Measurements from ENCODE around the gene SPATA21. TPM values are rescaled to one million over a fixed set of nuclear protein-coding genes. Genes with fewer than 3 reads are reported as not detected.

SPATA21 gene
- total RNA-seq, 1 experiment from 2014 or later, result not detected

GRCh38 chr1:16372535-16373285, 64.5 kb downstream of the SPATA21 start:
- H3K4me1 Mint-ChIP-seq, result peaks cover 62% of the 10 kb centered on the region
- POLR2A ChIA-PET, result no interaction called here
- DNase-seq (ENCODE audit: low spot score) (no peak), ATAC-seq (no peak)
- TF ChIP-seq KAT7 (CRISPR knock-in tag; IDR thresholded peaks at IDR 0.05; ENCODE audit: borderline replicate concordance) (no peak), IRF2 (CRISPR knock-in tag; IDR thresholded peaks at IDR 0.05; ENCODE audit: borderline replicate concordance, low read depth) (no peak), PRRX2 (CRISPR knock-in tag; IDR thresholded peaks at IDR 0.05) (no peak)
- H3K27ac Mint-ChIP-seq, result peak overlapping the region; percentile 41
- CTCF ChIA-PET, result interaction anchor here (1.9 kb wide), 1 partner anchor 9 kb away, joined by 5 read pairs; no protein-coding TSS in a partner anchor
- H3K4me3 Mint-ChIP-seq, result no peak overlapping the region
- no peaks in the 10 kb centered on the region; the same call in 1 of the 2 replicates for H3K36me3 Mint-ChIP-seq
- no peaks in the 10 kb centered on the region for H3K27me3 Mint-ChIP-seq (ENCODE audit: low read depth)
- no peaks in the 10 kb centered on the region for H3K9me3 Mint-ChIP-seq

GRCh38 chr1:16371725-16372124, 65.5 kb downstream of the SPATA21 start:
- DNase-seq (ENCODE audit: low spot score), result no peak
- H3K27ac Mint-ChIP-seq, result no peak overlapping the region
- no peaks in the 10 kb centered on the region for H3K9me3 Mint-ChIP-seq
- peaks cover 54% of the 10 kb centered on the region for H3K4me1 Mint-ChIP-seq
- no peaks in the 10 kb centered on the region for H3K27me3 Mint-ChIP-seq (ENCODE audit: low read depth)
- no peak for ATAC-seq
- no peak overlapping the region for H3K4me3 Mint-ChIP-seq
- POLR2A ChIA-PET, result no interaction called here
- H3K36me3 Mint-ChIP-seq, result no peaks in the 10 kb centered on the region; the same call in 1 of the 2 replicates
- CTCF ChIA-PET, result interaction anchor here (1.9 kb wide), 1 partner anchor 8 kb away, joined by 5 read pairs; no protein-coding TSS in a partner anchor
- TF ChIP-seq ZNF121 (CRISPR knock-in tag; IDR thresholded peaks at IDR 0.05) (no peak), ZNF396 (CRISPR knock-in tag; IDR thresholded peaks at IDR 0.05; ENCODE audit: borderline replicate concordance) (no peak), OVOL2 (CRISPR knock-in tag; IDR thresholded peaks at IDR 0.05; ENCODE audit: borderline replicate concordance) (no peak), AFF4 (CRISPR knock-in tag; IDR thresholded peaks at IDR 0.05; ENCODE audit: borderline replicate concordance) (no peak), MYBL2 (CRISPR knock-in tag; IDR thresholded peaks at IDR 0.05) (no peak), ESRRA (CRISPR knock-in tag; IDR thresholded peaks at IDR 0.05; ENCODE audit: borderline replicate concordance) (no peak), ZNF423 (CRISPR knock-in tag; IDR thresholded peaks at IDR 0.05) (no peak), CTCF (IDR thresholded peaks at IDR 0.05) (no peak), FOXK1 (CRISPR knock-in tag; IDR thresholded peaks at IDR 0.05) (no peak), ZNF317 (CRISPR knock-in tag; IDR thresholded peaks at IDR 0.05; ENCODE audit: borderline replicate concordance, low read depth) (no peak), ATF3 (CRISPR knock-in tag; conservative IDR thresholded peaks at IDR 0.05) (no peak), KAT7 (CRISPR knock-in tag; IDR thresholded peaks at IDR 0.05; ENCODE audit: borderline replicate concordance) (no peak), ELF4 (CRISPR knock-in tag; IDR thresholded peaks at IDR 0.05; ENCODE audit: low read depth) (no peak), GTF2I (CRISPR knock-in tag; conservative IDR thresholded peaks at IDR 0.05) (no peak), TP53 (CRISPR knock-in tag; IDR thresholded peaks at IDR 0.05) (no peak), USF1 (CRISPR knock-in tag; IDR thresholded peaks at IDR 0.05) (no peak), PRRX2 (CRISPR knock-in tag; IDR thresholded peaks at IDR 0.05) (no peak), NR2C2 (CRISPR knock-in tag; IDR thresholded peaks at IDR 0.05) (no peak), ZNF281 (CRISPR knock-in tag; IDR thresholded peaks at IDR 0.05) (no peak), HMGA2 (CRISPR knock-in tag; IDR thresholded peaks at IDR 0.05) (no peak)

Measured in WTC11 (cell line).